Left renal cortex interstitium (tissue), 4 donors: Measurements from ENCODE around the gene RTP5. TPM values are rescaled to one million over a fixed set of nuclear protein-coding genes. Genes with fewer than 3 reads are reported as not detected.

Source experiments
- DNase-seq, 4 donors: peaks; one replicate each; pipeline ENCODE4 v3.0.0-alpha.2; 2013; ENCODE audit warnings: low read depth in 4 of 4, low spot score in 2 of 4, missing footprints in 1 of 4
- polyA plus RNA-seq, 4 donors: library from polyadenylated mRNA; unstranded; fragments of 120-200 nt; gene quantifications; one replicate each; pipeline ENCODE4 v1.2.1, GENCODE V29; 2013; ENCODE audit not compliant: insufficient read length in 4 of 4

RTP5 gene
- polyA plus RNA-seq, 4 donors, result 0.09 TPM; not detected in 3

DNA sequence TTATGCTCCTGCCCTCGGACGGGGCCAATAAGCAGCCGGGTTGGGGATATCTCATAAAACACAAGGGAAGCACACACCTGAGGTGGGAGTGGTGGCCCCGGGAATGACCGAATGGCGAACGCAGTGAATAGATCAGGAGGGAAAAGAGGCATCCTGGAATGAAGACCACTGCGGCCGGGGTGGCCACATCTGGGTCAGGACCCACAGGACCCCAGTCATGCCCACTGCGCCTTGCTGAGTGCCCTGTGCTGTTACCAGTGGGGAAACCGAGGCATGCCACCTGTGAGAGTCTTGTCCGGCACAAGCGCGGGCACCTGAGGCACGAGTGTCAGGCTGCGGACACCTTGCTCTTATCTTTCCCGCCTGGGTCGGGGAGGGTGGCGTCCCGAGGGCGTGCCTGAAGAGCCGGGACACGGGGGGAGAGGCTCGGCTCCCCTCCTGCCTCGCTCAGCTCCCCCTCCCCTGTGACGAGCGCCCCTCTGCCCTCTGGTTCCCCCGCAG, 12.4 kb upstream of the RTP5 start:
- no peak for DNase-seq

DNA sequence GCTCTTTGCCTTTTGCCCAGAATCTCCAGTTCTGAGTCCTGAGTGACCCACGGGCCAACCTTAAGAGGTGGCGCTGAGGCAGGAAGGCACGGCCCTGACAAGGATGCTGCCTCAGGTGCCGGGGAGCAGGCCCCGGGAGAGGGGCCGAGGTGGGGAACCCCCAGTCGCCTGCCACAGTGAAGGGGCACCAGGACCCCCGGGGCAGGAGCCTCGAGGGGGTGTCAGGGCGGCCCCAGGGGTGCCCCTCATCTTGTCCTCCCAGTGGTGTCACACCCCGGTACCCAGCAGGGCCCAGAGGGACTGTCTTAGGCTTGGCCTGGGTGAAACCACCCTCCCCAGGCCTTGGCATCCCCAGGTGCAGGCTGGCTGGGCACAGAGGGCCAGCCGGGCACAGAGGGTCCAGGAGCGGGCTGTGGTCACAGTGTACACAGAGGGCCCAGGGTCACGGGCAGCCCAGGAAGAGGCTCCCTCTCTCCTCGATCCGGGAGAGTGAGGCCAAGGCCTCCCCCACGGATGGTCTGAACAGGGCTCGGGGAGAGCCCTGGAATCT, 11.9 kb upstream of the RTP5 start:
- no peak for DNase-seq

DNA sequence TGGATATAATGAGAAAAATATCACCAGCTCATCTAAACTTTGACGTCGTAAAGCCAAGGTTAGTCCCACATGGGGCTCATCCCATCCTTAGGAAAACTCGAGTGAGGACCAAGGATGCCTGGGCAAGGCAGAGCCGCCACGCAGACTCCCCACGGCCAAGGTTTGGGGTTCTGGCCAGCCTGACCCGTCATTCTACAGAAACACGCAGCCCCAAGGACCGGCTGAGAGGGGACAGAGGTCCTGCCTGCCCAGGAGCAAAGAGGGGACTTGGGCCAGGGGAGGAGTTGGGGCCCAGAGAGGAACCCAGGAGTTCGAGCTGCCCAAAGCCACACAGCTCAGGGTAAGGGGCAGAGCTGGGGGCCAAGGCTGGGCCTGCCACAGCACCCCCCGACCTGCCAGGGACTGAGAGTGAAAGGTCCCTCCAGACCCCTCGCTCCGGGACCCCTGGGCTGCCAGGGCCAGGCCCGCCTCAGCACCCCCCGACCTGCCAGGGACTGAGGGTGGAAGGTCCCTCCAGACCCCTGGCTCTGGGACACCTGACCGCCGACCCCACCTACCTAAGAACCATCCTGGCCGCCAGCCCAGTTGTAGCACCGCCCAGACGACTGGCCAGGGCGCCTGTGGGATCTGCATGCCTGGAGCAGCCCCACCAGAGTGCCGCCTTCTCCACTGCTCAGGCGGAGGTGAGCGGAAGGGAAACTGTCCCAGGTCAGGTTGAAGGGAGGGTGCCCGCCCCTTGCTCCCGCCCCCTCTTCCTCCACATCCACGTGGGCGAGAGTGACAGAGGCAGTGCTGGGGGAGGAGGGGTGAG, 11.1 kb upstream of the RTP5 start, which contains the start of gene PDCD1:
Gene PDCD1 (minus strand): TSS at position 689 of the 811 bp plus-strand sequence. CDS start 56 bp downstream, at position 633.
- no peak for DNase-seq

DNA sequence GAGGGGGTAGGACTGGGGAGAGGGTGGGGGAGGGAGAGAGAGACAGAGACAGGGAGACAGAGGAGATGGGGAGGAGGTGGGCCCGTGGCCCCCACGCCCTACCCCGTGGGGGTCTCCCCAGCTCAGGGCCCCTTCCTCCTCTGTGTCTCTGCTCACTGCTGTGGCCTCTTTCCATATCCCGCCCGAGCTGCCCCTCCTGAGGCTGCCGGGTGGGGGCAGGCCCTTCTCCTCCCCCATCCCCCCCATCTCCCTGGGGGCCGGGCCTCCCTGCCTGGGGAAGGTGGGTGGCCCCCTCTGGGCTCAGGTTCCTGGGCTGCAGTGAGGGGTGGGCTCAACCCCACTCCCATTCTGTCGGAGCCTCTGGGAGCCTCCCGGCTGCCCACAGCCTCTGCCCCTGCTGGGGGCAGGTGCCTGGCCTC, 10.5 kb upstream of the RTP5 start:
- DNase-seq, result no peak

DNA sequence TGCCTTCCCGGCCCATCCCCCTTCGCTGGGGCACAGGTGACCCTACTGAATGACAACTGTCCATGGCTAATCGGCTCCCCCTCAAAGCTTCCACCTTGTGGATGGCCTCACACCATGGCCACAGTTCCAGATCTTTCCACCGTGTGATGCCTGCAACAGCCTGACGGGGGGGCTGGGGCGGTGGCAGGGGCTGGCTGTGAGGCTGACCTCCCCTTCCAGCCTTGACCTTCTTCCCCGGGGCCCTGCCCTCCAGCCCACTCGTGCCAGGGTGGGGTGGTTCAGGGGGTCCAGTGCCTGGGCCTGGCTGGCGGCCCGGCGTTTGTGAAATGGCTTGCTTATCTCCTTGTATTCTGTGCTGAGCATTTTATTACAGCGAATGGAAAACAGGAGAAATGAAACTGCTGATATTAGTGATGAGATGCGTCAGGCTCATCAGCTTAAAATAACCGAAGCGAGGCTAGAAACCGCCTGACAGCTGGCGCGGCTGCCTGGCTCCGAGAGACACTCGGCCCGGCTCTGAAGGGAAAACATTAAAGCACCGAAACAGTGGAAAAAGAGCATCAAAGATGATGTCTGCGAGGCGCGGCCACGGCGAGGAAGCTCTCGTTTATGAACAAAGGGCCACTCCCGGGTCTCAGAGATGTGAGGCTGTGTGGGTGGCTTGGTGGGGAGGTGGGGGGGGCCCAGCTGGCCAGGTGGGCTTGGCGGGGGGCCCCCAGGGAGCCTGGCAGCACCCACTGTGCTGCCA, 9.9 kb upstream of the RTP5 start:
- no peak for DNase-seq

DNA sequence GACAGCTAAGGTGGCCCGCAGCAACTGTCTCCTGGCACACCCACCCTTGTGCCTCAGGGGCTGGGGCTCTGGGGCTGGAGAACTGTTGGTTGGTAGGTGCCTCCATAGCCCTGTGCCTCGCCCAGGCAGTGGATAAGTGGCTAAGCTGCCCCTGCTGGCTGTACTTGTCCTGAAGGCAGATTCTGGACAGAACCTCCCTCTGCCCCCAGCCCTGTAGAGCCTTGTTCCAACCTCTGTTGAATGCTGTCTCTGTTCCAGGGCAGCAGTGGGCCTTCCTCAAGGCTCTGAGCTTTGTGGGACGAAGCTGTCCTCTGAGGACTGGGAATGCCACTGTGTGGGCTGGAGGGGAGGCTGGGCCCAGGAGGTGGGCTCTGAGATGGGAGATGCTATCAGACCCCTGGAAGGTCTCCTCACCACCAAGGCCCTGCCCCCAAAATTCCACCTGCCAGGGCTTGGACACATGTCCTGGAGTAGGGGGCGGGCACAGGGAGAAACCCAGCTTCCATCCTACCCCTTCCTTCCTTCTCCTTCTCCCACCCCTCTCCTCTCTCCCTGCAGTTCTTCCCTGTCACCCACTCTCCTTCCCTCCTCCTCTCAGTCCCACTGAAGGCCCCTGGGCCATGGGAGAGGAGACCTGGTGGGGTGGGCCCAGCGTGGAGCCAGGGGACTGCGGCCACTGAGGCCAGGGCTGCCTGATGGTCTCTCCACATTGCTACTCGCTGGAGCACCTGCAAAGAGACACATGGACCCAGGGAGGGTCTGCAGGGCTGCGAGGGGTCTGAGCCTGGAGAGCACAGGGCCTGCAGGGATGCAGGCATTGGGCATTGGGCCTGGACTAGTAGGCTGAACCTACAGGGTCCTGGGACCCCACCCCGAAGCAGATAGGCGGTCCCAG, 9.1 kb upstream of the RTP5 start:
- no peak for DNase-seq

DNA sequence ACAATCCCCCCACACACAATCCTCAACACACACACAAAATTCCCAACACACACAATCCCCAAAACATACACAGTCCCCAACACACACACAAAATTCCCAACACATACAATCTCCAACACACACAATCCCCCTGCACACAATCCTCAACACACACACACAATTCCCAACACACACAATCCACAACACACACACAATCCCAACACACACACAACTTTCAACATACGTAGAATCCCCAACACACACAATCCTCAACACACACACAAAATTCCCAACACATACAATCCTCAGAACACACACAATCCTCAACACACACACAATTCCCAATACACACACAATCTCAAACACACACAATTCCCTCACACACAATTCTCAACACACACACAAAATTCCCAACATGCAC, 8.3 kb upstream of the RTP5 start:
- no peak for DNase-seq

DNA sequence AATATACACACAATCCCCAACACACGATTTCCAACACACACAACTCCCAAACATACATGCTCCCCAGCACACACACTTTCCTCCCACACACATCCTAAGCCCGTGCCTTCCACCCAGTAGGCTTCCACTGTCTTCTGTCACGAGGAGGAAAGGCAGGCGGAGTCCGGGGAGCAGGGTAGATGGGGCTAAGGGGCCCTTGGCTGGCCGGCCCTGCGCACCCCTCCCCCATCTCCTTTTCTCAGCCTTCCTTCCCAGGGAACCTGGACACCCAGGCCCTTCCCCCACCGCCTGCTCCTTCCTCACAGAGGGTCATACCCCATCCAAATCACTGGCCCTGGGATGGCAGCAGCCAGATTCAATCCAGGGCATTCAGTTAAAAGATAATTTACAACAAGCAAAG, 7.4 kb upstream of the RTP5 start:
- no peak for DNase-seq

DNA sequence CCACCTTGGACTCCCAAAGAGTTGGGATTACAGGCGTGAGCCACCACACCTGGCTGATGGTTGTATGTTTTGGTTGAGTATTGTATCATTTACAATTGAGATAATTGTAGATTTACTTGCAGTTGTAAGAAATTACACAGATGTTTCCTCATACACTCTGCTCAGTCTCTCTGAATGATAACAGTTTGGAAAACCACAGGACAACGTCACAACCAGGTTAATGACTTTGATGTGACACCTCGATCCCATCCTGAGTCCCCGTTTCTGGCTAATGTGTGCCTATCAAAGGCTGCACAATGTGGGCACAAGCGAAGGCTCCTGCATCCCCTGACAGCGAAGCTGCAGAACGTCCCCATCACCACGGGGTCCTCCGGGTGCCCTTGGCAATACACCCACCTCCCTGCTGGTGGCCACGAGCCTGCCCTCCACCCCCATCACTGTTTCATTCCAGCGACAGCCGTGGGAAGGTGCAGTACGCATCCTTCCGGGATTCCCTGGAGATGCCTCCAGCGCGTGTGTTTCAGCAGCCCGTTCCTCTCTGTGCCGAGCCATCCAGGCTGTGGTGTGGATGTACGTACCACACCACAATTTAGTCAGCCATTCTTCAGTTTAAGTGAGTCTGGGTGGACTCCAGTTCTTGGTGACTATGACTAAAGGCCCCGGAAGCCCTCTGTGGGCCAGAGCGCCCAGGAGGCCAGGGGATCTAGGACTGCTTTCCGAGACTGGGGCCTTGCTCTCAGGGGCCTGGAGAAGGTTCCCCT, 6.6 kb upstream of the RTP5 start:
- DNase-seq, result no peak

DNA sequence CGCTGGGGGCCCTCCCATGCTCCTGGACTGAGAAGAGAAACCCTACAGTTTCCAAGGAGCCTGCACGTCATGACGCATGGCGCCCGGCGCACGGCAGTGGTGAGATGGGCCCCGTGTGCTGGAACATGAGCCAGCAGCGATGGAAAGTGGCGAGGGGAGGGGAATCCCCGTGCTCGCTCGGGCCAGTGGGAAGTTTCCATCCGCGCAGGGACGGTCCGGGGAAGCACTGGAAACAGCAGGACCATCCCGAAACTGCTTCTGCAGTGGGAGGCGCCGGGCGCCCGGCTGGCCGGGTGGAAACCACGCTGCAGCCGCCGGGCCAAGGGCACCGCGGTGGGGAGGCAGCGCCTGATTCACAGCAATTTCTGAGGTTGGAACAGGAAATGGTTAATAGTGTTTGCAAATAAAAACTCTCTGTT, 6.0 kb upstream of the RTP5 start:
- no peak for DNase-seq

DNA sequence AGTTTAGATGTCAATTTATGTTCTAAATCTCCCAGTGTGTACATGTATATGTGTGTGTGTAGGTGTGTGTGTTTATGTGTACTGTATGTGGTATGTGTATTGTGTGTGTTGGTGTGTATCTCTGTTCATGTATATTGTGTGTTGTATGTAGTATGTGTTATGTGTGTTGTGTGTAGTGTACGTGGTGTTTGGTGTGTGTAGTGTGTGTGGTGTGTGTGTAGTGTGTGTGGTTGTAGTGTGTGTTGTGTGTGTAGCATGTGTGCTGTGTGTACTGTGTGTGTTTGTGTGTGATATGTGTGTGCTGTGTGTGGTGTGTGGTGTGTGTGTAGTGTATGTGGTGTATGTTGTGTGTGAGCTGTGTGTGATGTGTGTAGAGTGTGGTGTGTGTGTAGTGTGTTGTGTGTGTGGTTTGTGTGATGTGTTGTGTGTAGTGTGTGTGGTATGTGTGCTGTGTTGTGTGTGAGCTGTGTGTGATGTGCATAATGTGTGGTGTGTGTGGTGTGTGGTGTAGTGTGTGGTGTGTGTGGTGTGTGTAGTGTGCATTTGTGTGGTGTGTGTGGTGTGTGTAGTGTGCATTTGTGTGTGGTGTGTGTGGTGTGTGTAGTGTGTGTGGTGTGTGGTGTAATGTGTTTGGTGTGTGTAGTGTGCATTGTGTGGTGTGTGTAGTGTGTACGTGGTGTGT, 5.2 kb upstream of the RTP5 start:
- DNase-seq, result no peak

DNA sequence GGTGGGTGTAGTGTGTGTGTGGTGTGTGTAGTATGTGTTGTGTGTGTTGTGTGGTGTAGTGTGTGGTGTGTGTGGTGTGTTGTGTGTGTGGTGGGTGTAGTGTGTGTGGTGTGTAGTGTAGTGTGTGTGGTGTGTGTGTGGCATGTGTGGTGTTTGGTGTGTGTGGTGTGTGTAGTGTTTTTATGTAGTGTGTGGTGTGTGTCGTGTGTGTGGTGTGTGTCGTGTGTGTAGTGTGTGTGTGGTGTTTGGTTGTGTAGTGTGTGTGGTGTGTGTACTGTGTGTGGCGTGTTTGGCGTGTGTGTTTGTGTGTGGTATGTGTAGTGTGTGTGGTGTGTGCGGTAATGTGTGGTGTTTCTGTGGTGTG, 4.7 kb upstream of the RTP5 start:
- no peak for DNase-seq

DNA sequence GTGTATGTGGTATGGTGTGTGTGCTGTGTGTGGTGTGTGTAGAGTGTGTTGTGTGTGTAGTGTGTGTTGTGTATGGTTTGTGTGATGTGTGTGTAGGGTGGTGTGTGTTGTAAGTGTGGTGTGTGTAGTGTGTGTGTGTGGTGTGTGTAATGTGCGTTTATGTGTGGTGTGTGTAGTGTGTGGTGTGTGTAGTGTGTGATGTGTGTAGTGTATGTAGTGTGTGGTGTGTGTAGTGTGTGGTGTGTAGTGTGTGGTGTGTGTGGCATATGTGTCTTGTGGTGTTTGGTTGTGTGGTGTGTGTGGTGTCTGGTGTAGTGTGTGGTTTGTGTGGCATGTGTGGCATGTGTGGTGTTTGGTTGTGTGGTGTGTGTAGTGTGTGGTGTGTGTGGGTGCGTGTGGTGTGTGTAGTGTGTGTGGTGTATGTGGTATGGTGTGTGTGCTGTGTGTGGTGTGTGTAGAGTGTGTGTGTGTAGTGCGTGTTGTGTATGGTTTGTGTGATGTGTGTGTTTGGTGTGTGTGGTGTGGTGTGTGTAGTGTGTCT, 4.0 kb upstream of the RTP5 start:
- DNase-seq, result no peak

DNA sequence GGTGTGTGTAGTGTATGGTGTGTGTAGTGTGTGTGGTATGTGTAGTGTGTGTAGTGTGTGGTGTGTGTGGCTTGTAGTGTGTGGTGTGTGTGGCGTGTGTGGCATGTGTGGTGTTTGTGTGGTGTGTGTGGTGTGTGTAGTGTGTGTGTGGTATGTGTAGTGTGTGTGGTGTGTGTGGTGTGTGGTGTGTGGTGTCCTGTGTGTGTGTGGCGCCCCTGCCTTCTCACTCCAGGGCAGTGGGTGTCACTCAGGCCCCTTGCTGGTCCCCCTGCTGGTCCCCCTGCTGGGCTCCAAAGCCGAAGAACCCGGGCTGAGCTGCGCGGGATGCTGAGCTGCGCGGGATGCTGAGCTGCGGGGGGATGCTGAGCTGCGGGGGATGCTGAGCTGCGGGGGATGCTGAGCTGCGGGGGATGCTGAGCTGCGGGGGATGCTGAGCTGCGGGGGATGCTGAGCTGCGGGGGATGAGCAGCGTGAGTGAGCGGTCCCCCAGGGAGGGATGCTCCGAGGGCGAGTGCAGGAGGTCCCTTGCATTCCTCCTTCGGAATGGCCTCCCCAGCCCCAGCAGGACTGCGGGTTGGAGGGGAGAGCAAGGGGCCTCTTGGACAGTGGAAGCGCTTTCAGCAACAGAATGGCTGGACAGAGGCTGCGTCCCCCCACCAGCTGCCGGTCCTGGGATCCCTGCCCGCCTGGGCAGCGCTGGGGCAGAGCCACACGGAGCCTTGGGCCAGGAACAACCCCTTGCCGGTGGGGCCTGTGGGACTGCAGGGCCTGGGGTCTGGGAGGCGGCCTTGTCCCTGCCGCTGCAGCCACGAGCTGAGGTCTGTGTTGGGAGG, 3.4 kb upstream of the RTP5 start:
- no peak for DNase-seq

DNA sequence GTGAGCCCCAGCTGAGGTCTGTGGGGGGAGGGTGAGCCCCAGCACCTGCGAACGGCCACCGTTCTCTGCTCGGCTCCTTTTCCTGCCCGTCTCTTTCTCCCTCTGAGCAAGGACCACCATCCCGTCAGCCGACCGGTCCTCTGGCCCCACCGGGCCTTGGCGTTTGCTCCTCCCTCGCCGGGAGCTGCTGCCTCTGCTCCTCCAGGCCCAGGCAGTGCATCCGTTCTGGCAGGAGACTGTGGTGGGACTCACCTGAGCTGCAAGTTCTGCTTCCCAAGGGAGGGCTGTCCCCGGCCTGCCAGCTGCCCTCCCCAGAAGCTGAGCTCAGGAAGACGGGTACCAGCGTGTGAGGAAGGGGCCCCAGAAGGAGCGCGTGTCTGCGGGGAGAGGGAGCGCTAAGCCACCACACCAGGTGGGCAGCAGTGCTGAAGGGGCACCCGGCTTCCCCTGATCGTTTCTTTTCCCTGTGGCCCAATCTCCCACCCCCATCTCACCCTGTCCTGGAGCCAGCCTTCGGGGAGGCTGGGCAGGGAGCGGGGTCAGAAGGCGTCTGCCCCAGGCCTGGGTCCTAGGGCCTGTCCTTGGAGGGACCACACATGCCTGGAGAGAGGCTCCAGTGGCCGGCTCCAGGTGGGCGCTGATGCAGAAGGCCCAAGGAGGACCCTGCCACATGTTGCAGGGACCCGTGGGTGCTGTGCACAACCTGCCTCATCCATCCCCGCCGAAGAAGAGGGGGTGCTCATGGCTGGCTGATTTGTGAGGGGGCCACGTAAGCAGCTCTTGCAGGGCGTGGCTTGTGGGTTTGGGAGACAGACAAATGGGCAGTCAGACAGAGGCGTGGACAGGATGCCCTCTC, 2.5 kb upstream of the RTP5 start:
- no peak for DNase-seq

DNA sequence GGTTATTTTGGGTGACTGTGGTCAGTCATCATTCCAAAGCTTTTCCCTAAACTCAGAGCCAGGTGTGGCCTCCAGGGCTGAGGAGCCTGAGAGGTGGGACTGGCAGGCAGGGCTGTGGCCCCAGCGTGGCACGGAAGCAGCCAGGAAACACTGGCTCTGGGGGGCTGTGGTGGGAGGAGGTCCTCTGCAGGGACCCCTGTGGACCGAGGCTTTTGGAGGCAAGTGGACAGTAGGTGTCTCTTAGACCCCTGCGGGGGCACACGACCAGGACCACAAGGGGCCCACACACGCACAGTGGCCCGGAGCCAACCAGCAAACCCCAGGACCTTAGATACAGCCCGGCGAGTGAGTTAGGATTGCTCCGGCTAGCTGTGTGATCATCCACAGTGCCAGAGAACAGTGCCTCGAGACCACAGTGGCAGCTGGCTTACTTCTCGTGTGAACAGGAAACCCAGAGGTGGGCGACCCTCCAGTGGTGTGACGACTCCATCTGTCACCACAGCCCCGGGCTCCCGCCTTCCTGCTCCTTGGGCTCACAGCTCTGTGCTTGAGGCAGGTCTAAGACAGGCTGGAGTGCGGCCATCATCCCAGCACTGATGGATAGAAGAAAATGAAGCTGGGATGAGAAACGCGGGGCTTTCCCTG, 1.6 kb upstream of the RTP5 start:
- DNase-seq, result no peak

DNA sequence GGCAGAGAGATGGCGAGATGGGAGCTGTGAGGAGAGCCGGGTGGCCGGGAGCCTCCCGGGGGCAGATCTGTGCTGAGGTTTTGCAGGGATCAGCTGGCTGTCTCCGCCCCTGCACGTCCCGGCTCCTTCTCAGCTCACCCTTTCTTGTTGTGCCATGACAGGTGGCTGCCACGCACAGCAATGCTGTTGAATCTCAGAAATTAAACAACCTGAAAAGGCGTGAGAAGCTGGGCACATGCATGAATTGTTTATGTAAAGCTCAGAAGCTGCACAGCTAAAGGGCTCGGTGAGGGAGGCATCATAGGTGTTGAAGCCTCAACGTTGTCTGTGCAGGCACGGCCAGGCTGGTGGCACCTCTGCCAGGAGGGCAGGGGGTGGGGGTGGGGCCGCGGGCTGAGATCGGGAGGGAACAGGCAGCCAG, 858 bp upstream of the RTP5 start:
- DNase-seq, result no peak
